ENCODE results near the gene XIRP1. TPM values are rescaled to one million over a fixed set of nuclear protein-coding genes. Genes with fewer than 3 reads are reported as not detected.

Gene XIRP1
- total RNA-seq, 4 donors from 2014 or later, result 0.76 TPM; not detected in 3

DNA sequence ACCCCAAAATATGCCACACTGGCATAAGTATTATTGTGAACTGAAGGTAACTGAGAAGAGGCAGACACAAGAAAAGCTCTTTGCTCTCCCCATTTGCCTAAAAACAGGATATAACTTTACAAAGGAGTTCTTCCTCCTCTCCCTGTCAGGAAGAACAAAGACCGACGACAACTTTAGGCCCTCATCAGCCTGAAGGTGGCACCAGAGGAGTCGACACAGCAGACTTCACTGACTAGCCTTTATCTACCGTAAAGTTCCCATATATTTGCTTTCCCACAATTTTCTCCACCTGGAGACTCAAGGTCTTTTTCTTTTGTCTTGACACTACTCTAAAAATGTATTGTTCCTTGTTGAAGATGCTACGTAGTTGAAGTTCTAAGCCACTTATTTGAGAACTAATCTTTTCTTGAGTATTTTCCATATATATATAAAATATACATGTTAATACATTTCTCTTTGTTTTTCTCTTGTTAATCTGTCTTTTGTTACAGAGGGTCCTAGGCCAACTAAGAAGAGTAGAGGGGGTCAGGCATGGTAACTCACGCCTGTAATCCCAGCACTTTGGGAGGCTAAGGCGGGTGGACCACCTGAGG lies 16.2 kb upstream of the XIRP1 start:
- Histone ChIP-seq H3K36me3 (no peaks in the 10 kb centered on the region), H3K27ac (no peak overlapping the region), H3K4me1 (peaks cover 0 to 12% (median 0%) of the 10 kb centered on the region in 4 donors), H3K9me3 (no peaks in the 10 kb centered on the region), H3K4me3 (no peak overlapping the region), H3K27me3 (no peaks in the 10 kb centered on the region)
- TF ChIP-seq, protein P1, sequence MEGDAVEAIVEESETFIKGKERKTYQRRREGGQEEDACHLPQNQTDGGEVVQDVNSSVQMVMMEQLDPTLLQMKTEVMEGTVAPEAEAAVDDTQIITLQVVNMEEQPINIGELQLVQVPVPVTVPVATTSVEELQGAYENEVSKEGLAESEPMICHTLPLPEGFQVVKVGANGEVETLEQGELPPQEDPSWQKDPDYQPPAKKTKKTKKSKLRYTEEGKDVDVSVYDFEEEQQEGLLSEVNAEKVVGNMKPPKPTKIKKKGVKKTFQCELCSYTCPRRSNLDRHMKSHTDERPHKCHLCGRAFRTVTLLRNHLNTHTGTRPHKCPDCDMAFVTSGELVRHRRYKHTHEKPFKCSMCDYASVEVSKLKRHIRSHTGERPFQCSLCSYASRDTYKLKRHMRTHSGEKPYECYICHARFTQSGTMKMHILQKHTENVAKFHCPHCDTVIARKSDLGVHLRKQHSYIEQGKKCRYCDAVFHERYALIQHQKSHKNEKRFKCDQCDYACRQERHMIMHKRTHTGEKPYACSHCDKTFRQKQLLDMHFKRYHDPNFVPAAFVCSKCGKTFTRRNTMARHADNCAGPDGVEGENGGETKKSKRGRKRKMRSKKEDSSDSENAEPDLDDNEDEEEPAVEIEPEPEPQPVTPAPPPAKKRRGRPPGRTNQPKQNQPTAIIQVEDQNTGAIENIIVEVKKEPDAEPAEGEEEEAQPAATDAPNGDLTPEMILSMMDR (IDR thresholded peaks at IDR 0.05), result peak; percentile 19 to 58 (median 55)
- TF ChIP-seq POLR2A (IDR thresholded peaks at IDR 0.05), result no peak
- peak in 2 of 3 donors; percentile 55 to 82 for DNase-seq

DNA sequence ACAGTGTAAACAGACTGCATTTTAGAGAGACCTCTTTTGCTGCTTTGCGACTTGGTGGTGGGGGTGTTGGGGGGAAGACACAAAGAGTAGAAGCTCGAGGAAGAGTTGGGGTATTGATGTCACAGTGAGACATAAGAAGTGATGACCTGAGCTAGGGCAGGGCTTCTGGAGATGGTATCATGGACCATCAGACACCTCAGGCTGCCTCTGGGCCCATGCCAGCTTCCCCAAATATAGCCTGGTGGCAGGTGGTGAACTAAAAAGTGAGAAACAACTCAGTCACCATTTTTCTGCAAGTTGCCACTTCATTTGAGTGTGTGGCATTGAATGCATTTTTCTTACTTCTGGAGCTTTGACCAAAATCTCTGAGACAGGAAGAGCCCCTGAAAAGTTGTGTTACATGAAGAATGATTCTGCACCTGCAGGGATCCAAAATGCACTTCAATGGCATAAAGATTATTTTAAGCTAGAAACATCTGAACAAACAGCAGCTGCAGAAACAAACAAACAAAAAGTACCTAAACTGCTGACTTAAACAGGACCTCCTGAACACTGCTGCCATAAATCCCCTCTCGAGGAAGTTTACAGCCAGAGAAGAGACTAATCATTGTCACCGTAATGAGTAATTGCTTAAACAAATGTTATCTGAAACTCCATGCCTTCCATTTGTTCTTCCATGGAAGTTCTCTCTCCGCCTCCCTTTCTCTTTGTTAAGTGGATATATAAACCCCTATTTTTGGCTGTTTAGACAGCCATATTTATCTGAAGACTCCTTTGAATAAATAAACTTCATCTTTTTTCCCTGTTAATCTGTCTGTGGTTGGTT lies 15.2 kb upstream of the XIRP1 start:
- H3K4me3 ChIP-seq, result no peak overlapping the region
- no peak overlapping the region for H3K27ac ChIP-seq
- DNase-seq, result no peak
- H3K27me3 ChIP-seq, result no peaks in the 10 kb centered on the region
- no peaks in the 10 kb centered on the region for H3K36me3 ChIP-seq
- H3K4me1 ChIP-seq, result peaks cover 0 to 12% (median 0%) of the 10 kb centered on the region in 4 donors
- no peaks in the 10 kb centered on the region for H3K9me3 ChIP-seq
- TF ChIP-seq POLR2A (IDR thresholded peaks at IDR 0.05), result no peak
- TF ChIP-seq, protein P1 (IDR thresholded peaks at IDR 0.05), result no peak

GRCh38 chr3:39205919-39206516 lies 13.6 kb upstream of the XIRP1 start:
- Histone ChIP-seq H3K4me3 (no peak overlapping the region), H3K4me1 (peaks cover 0 to 12% (median 0%) of the 10 kb centered on the region in 4 donors), H3K36me3 (no peaks in the 10 kb centered on the region), H3K27me3 (no peaks in the 10 kb centered on the region), H3K9me3 (no peaks in the 10 kb centered on the region), H3K27ac (no peak overlapping the region)
- no peak for DNase-seq
- TF ChIP-seq POLR2A (IDR thresholded peaks at IDR 0.05), result no peak
- TF ChIP-seq, protein P1 (IDR thresholded peaks at IDR 0.05), result no peak

DNA sequence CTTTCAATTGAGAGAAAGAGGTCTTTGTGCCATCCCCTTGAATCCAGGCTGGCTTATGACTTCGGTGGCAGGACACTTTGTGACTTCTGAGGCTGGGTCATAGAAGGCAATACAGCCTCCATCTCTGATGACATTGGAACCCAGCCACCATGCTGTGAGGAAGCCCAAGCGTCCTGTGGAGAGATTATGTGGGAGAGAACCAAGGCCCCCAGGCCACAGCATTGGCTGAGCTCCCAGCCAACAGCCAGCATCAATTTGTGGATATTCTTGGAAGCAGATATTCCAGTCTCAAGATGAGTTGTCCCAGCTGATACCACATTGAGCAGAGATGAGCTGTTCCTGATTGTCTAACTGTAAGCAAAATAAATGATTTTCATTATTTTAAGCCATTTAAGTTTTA lies 12.7 kb upstream of the XIRP1 start:
- Histone ChIP-seq H3K4me3 (no peak overlapping the region), H3K4me1 (peaks cover 0 to 12% (median 0%) of the 10 kb centered on the region in 4 donors), H3K27ac (no peak overlapping the region), H3K9me3 (no peaks in the 10 kb centered on the region), H3K36me3 (no peaks in the 10 kb centered on the region), H3K27me3 (no peaks in the 10 kb centered on the region)
- no peak for TF ChIP-seq POLR2A (IDR thresholded peaks at IDR 0.05)
- TF ChIP-seq, protein P1 (IDR thresholded peaks at IDR 0.05), result no peak
- no peak for DNase-seq

- Histone ChIP-seq H3K4me3 (no peak overlapping the region), H3K27me3 (no peaks in the 10 kb centered on the region), H3K36me3 (no peaks in the 10 kb centered on the region), H3K9me3 (no peaks in the 10 kb centered on the region), H3K27ac (no peak overlapping the region), H3K4me1 (peaks cover 0 to 12% (median 0%) of the 10 kb centered on the region in 4 donors)
- TF ChIP-seq POLR2A (IDR thresholded peaks at IDR 0.05), result no peak
- DNase-seq, result no peak
These were observed 11.5 kb upstream of the XIRP1 start for GRCh38 chr3:39203860-39204259.

DNA sequence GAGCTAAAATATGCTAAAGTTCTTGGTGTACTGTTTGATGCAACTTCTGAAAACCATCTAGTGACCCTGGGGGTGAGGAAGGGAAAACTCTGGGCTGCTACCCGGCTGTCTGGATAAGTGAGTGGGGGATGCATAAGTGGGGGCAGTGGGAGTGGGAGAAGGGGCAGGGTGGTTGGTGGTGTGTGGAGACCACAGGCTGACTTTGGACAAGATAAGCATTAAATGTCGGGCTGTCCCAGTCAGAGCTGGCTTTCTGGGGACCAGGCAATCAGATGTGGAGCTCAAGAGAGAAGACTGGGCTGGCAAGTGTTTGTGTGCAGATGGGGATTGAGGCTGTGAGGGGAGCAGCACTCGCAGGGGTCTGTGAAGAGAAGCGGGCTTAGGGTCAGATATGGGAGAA lies 11.0 kb upstream of the XIRP1 start:
- H3K27me3 ChIP-seq, result no peaks in the 10 kb centered on the region
- H3K4me1 ChIP-seq, result peaks cover 0 to 9% (median 0%) of the 10 kb centered on the region in 4 donors
- H3K4me3 ChIP-seq, result no peak overlapping the region
- DNase-seq, result no peak
- no peaks in the 10 kb centered on the region for H3K36me3 ChIP-seq
- no peaks in the 10 kb centered on the region for H3K9me3 ChIP-seq
- no peak for TF ChIP-seq POLR2A (IDR thresholded peaks at IDR 0.05)
- TF ChIP-seq, protein P1 (IDR thresholded peaks at IDR 0.05), result no peak
- no peak overlapping the region for H3K27ac ChIP-seq

All from Peyer's patch (tissue), 4 donors.